Left ventricle myocardium inferior (tissue), 1 donor: Measurements from ENCODE around the gene CCDC60. TPM values are rescaled to one million over a fixed set of nuclear protein-coding genes. Genes with fewer than 3 reads are reported as not detected.

Source experiments
- DNase-seq: peaks from one replicate; pipeline ENCODE4 v3.0.0-alpha.2; 2020
- H3K27ac ChIP-seq: fragments of 200-600 bp; replicated peaks from 2 replicates; pipeline ENCODE4 v1.8.0; 2021
- H3K27me3 ChIP-seq: fragments of 200-600 bp; 2 replicates; pipeline ENCODE4 v1.8.0; 2021; ENCODE audit warnings: low read depth
- H3K36me3 ChIP-seq: fragments of 200-600 bp; 2 replicates; pipeline ENCODE4 v1.8.0; 2021
- H3K4me1 ChIP-seq: fragments of 200-600 bp; 2 replicates; pipeline ENCODE4 v1.8.0; 2021
- H3K4me3 ChIP-seq: fragments of 200-600 bp; 2 replicates; pipeline ENCODE4 v1.8.0; 2021; ENCODE audit warnings: mild to moderate bottlenecking, moderate library complexity
- H3K9me3 ChIP-seq: fragments of 200-600 bp; replicated peaks from 2 replicates; pipeline ENCODE4 v1.8.0; 2021
- intact Hi-C: fragments of 100-400 bp; cut with micrococcal nuclease; formaldehyde crosslinking; loops from one replicate; pipeline ENCODE4 v1.11.0; 2022
- total RNA-seq: library from RNA; stranded (reverse); fragmentation: NEBNext Ultra II Directional; extraction: Animal tissue kit (Norgen Biotek cat#: 25700); gene quantifications from one replicate; pipeline ENCODE4 v1.2.1, GENCODE V29; 2021
- TF ChIP-seq, protein P1 (sequence below): fragments of 200-600 bp; IDR thresholded peaks from 2 replicates; pipeline ENCODE4 v1.8.0; 2021; ENCODE audit warnings: antibody characterized with exemption, mild to moderate bottlenecking, borderline replicate concordance
- donor health status: DM: no; HTN: yes; CAD: no; lungs with severe emphysema.

CCDC60 gene
- total RNA-seq, 1 donor from 2014 or later = not detected

- DNase-seq = no peak
- no peak overlapping the region for H3K27ac ChIP-seq
- H3K36me3 ChIP-seq = peaks cover 5% of the 10 kb centered on the region
- no peak overlapping the region for H3K4me3 ChIP-seq
- intact Hi-C loops = no loop called here
- H3K4me1 ChIP-seq = peaks cover 42% of the 10 kb centered on the region
- peaks cover 8% of the 10 kb centered on the region for H3K9me3 ChIP-seq
- no peaks in the 10 kb centered on the region for H3K27me3 ChIP-seq
- TF ChIP-seq, protein P1, sequence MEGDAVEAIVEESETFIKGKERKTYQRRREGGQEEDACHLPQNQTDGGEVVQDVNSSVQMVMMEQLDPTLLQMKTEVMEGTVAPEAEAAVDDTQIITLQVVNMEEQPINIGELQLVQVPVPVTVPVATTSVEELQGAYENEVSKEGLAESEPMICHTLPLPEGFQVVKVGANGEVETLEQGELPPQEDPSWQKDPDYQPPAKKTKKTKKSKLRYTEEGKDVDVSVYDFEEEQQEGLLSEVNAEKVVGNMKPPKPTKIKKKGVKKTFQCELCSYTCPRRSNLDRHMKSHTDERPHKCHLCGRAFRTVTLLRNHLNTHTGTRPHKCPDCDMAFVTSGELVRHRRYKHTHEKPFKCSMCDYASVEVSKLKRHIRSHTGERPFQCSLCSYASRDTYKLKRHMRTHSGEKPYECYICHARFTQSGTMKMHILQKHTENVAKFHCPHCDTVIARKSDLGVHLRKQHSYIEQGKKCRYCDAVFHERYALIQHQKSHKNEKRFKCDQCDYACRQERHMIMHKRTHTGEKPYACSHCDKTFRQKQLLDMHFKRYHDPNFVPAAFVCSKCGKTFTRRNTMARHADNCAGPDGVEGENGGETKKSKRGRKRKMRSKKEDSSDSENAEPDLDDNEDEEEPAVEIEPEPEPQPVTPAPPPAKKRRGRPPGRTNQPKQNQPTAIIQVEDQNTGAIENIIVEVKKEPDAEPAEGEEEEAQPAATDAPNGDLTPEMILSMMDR = no peak
These were observed 48.7 kb downstream of the CCDC60 start for GRCh38 chr12:119383206-119383605.

- intact Hi-C loops = no loop called here
- Histone ChIP-seq H3K27me3 (no peaks in the 10 kb centered on the region), H3K9me3 (peaks cover 8% of the 10 kb centered on the region), H3K4me1 (peaks cover 31% of the 10 kb centered on the region), H3K27ac (no peak overlapping the region), H3K36me3 (peaks cover 5% of the 10 kb centered on the region), H3K4me3 (no peak overlapping the region)
- no peak for DNase-seq
- TF ChIP-seq, protein P1 = no peak
These were observed 49.8 kb downstream of the CCDC60 start for GRCh38 chr12:119384340-119384739.

GRCh38 chr12:119385659-119386058 is 51.1 kb downstream of the CCDC60 start:
- H3K27ac ChIP-seq = no peak overlapping the region
- no peaks in the 10 kb centered on the region for H3K27me3 ChIP-seq
- no peaks in the 10 kb centered on the region for H3K36me3 ChIP-seq
- H3K4me3 ChIP-seq = no peak overlapping the region
- no peak for DNase-seq
- no peaks in the 10 kb centered on the region for H3K9me3 ChIP-seq
- intact Hi-C loops = no loop called here
- TF ChIP-seq, protein P1 = no peak
- H3K4me1 ChIP-seq = peaks cover 26% of the 10 kb centered on the region

GRCh38 chr12:119389687-119390086 is 55.2 kb downstream of the CCDC60 start:
- TF ChIP-seq, protein P1 = no peak
- Histone ChIP-seq H3K9me3 (no peaks in the 10 kb centered on the region), H3K27me3 (no peaks in the 10 kb centered on the region), H3K36me3 (no peaks in the 10 kb centered on the region), H3K4me1 (peaks cover 6% of the 10 kb centered on the region), H3K4me3 (no peak overlapping the region), H3K27ac (no peak overlapping the region)
- DNase-seq = no peak
- intact Hi-C loops = no loop called here

- Histone ChIP-seq H3K4me3 (no peak overlapping the region), H3K4me1 (peaks cover 6% of the 10 kb centered on the region), H3K27me3 (no peaks in the 10 kb centered on the region), H3K27ac (no peak overlapping the region), H3K36me3 (no peaks in the 10 kb centered on the region), H3K9me3 (no peaks in the 10 kb centered on the region)
- intact Hi-C loops = no loop called here
- TF ChIP-seq, protein P1 = no peak
- no peak for DNase-seq
These were observed 57.1 kb downstream of the CCDC60 start for GRCh38 chr12:119391673-119392072.

DNA sequence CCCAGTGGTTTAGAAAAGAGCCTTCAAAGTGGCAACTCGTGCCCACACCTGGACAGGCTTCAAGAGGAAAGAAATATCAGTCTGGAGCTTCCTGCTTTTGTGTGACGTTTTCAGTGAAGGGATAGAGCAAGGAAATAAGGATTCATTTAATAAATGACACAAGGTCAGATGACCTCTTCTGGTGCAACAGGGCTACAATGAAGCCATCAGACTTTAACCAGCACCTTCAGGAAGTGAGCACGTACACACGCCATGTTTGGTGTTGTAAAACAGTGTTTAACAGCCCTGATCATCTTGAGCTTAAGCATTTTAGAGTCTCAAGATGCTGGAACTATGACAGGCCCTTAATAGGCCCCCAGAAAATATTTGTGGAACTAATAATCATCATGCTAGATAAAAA is 59.1 kb downstream of the CCDC60 start:
- no peak for DNase-seq
- Histone ChIP-seq H3K27ac (no peak overlapping the region), H3K9me3 (peaks cover 6% of the 10 kb centered on the region), H3K36me3 (no peaks in the 10 kb centered on the region), H3K27me3 (no peaks in the 10 kb centered on the region), H3K4me3 (no peak overlapping the region), H3K4me1 (no peaks in the 10 kb centered on the region)
- intact Hi-C loops = no loop called here
- TF ChIP-seq, protein P1 = no peak
